Lower leg skin (tissue), 4 donors: ENCODE measurements around the gene AMBRA1. TPM values are rescaled to one million over a fixed set of nuclear protein-coding genes. Genes with fewer than 3 reads are reported as not detected.
"Not testable (repeated sequence)": the region's sequence is repeated elsewhere in the genome, so short reads cannot be mapped to it uniquely, and the experiment has no call there.

Source experiments
- DNase-seq, 2 donors: peaks; one replicate each; pipeline ENCODE4 v3.0.0-alpha.2; 2019; ENCODE audit warnings: low spot score in 2 of 2
- H3K4me3 ChIP-seq: fragments of 200-600 bp; sonication (generic); 2 replicates; pipeline ENCODE4 v1.5.1; 2017; ENCODE audit warnings: mild to moderate bottlenecking, low read depth; ENCODE audit not compliant: poor library complexity, severe bottlenecking
- CTCF ChIP-seq, 3 donors: fragments of 450-650 bp; IDR thresholded peaks; one replicate each; pipeline ENCODE4 v1.5.1; 2016; ENCODE audit warnings: antibody characterized with exemption in 3 of 3, mild to moderate bottlenecking in 3 of 3, moderate library complexity in 2 of 3
- POLR2A ChIP-seq, 2 donors: fragments of 450-650 bp; IDR thresholded peaks; one replicate each; pipeline ENCODE4 v1.6.1; 2016 to 2017; ENCODE audit warnings: antibody characterized with exemption in 2 of 2, mild to moderate bottlenecking in 1 of 2, moderate library complexity in 1 of 2
- WGBS, 2 donors: methylation state at CpG; one replicate each; pipeline ENCODE4 v1.1.5; 2018; 5-methylcytosine and 5-hydroxymethylcytosine counted together
- intact Hi-C: fragments of 100-400 bp; cut with DNase I; formaldehyde crosslinking; loops from one replicate; pipeline ENCODE4 v1.15.0; 2023; ENCODE audit warnings: low total_unique reads
- total RNA-seq, 4 donors: library from RNA; depleted of rRNA; stranded (reverse); fragments of >200 nt; gene quantifications; one replicate each; pipeline ENCODE4 v1.1.0, GENCODE V29; 2016

Gene AMBRA1
- total RNA-seq, 4 donors from 2014 or later = 31.5 to 67.5 (median 36.2) TPM

- WGBS, 2 donors = 96% methylated on average over 26 to 28 of the region's 38 CpGs
- intact Hi-C loops = no loop called here
- DNase-seq = no peak
- no peak overlapping the region for H3K4me3 ChIP-seq
- TF ChIP-seq CTCF (IDR thresholded peaks at IDR 0.05) (no peak), POLR2A (IDR thresholded peaks at IDR 0.05) (no peak)
These were observed 218.3 kb downstream of the AMBRA1 start for GRCh38 chr11:46375392-46376101.

DNA sequence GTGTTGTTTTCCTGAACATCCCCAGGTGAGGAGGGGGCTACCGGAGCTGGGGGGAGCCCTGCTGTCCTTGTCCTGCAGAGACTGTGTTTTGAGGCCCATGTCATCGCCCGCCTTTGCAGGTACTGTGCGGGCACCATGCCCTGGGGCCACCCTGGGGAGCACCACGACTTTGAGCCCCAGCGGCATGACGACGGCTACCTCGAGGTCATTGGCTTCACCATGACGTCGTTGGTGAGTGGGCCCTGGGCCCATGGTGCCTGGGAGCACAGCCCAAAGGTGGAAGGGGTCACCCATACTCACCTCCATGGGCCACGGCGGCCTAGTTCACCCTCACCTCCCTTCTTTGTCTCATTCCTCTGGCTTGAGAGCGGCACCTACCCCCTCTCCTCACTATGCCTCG, 219.0 kb downstream of the AMBRA1 start:
- WGBS, 2 donors = 87 to 90% methylated on average over 12 to 15 of the region's 15 CpGs
- DNase-seq = no peak
- no peak overlapping the region for H3K4me3 ChIP-seq
- intact Hi-C loops = no loop called here
- TF ChIP-seq POLR2A (IDR thresholded peaks at IDR 0.05) (no peak), CTCF (IDR thresholded peaks at IDR 0.05) (no peak)

DNA sequence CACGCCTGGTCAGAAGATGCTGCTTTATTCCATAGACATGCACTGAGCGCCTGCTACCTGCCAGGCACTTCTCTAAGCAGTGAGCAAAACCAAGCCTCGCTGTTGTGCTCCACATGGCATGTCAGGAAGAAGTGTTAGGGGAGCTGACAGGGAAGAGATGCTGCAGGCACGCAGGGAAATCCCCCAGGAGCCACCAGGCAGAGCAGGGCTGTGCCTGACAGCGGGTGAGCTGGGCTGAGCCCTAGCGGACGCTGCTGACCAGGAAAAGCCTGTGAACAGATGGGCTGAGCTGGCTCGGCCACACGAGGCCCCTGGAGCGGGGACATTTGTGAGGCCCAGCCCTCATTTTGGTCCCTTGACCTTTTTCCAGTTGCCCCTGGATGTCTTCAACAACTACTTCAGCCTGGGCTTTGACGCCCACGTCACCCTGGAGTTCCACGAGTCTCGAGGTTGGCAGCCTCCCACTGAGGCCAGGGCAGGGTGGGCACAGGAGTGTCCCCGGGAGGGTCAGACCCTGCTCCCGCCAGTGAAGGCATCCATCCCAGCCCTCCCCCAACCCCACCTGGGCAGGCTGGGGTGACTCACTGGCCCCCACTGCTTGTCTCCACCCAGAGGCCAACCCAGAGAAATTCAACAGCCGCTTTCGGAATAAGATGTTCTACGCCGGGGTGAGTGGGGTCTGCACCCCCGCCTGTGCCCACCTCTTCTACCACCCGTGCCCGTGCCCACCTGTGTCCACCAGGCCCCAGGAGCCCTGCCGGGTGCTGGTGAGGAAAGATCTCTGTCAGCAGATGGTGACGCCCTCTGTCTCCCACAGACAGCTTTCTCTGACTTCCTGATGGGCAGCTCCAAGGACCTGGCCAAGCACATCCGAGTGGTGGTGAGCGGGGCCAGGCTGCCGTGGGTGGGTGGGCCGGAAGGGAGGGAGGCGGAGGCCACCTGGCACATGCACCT, 219.8 kb downstream of the AMBRA1 start:
- no peak overlapping the region for H3K4me3 ChIP-seq
- intact Hi-C loops = no loop called here
- DNase-seq = no peak
- 89 to 91% methylated on average over 22 to 30 of the region's 30 CpGs for WGBS, 2 donors
- TF ChIP-seq CTCF (IDR thresholded peaks at IDR 0.05) = no peak
- no peak for TF ChIP-seq POLR2A (IDR thresholded peaks at IDR 0.05)

- WGBS, 2 donors = 93 to 96% methylated on average over 13 to 15 of the region's 15 CpGs
- intact Hi-C loops, DNase-seq, H3K4me3 ChIP-seq: not testable (repeated sequence)
These were observed 221.3 kb downstream of the AMBRA1 start for GRCh38 chr11:46372501-46372900.

- WGBS, 2 donors = 86% methylated on average over 9 to 10 of the region's 10 CpGs
- intact Hi-C loops = no loop called here
- DNase-seq = no peak
- TF ChIP-seq POLR2A (IDR thresholded peaks at IDR 0.05) = no peak
- TF ChIP-seq CTCF (IDR thresholded peaks at IDR 0.05) = no peak
- H3K4me3 ChIP-seq = no peak overlapping the region
These were observed 221.7 kb downstream of the AMBRA1 start for GRCh38 chr11:46372086-46372485.

GRCh38 chr11:46371262-46371661, 222.6 kb downstream of the AMBRA1 start:
- intact Hi-C loops, H3K4me3 ChIP-seq, DNase-seq: not testable (repeated sequence)
- 93 to 94% methylated on average over 19 of the region's 19 CpGs for WGBS, 2 donors
